H1 (cell line): Measurements from ENCODE around the gene CAMK1.

Experiments used
- HDAC6 ChIP-seq: IDR thresholded peaks from one replicate; pipeline ENCODE4 v1.7.1; 2012; ENCODE audit warnings: low read depth, mild to moderate bottlenecking, inconsistent platforms, low read length, moderate library complexity
- POLR2A ChIP-seq, 2 experiments: IDR thresholded peaks; 1 replicate in 1 of 2; 2 replicates in 1 of 2; pipeline ENCODE4 v1.6.1; 2011; ENCODE audit warnings: low read depth in 2 of 2, low read length in 2 of 2, mild to moderate bottlenecking in 2 of 2; ENCODE audit errors: control extremely low read depth in 1 of 2
- POLR2AphosphoS5 ChIP-seq: IDR thresholded peaks from 2 replicates; pipeline ENCODE4 v1.6.1; 2011; ENCODE audit warnings: low read depth, low read length
- SP2 ChIP-seq: IDR thresholded peaks from 2 replicates; pipeline ENCODE4 v1.6.1; 2012; ENCODE audit warnings: mild to moderate bottlenecking, low read length, inconsistent platforms
- SP4 ChIP-seq: IDR thresholded peaks from 2 replicates; pipeline ENCODE4 v1.6.1; 2012; ENCODE audit warnings: low read length, inconsistent platforms
- TAF1 ChIP-seq: IDR thresholded peaks from 2 replicates; pipeline ENCODE4 v1.6.1; 2011; ENCODE audit warnings: mild to moderate bottlenecking, low read depth, low read length
- TF ChIP-seq, protein P1 (sequence below), 3 experiments: IDR thresholded peaks; 1 replicate in 2 of 3; 2 replicates in 1 of 3; pipeline versions ENCODE4 v1.5.1 to v1.6.1; 2011; ENCODE audit warnings: low read length in 3 of 3, mild to moderate bottlenecking in 3 of 3, inconsistent platforms in 2 of 3, low read depth in 1 of 3, moderate library complexity in 1 of 3; ENCODE audit not compliant: insufficient read depth in 1 of 3; ENCODE audit errors: control extremely low read depth in 1 of 3
- TF ChIP-seq, protein P2 (sequence below): IDR thresholded peaks from 2 replicates; pipeline ENCODE4 v1.6.1; 2012; ENCODE audit warnings: inconsistent platforms

DNA sequence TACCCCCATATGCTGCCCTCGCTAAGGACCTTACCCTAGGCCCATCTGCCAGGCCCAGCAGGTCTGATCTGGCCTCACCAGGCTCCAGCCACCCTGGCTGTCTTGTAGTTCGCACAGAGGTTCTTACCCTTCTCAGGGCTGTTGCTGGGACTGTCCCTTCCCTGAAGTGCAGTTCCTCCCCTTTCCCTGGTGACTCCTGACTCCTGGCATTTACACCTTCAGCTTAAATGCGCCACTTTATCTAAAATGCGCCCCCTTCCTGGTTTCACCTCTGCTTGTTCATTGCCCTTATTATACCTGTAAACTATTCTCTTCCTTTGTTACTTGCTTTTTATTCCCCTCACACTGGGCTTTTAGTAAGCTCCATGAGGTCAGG is 39.5 kb upstream of the CAMK1 start:
- TF ChIP-seq, protein P1, sequence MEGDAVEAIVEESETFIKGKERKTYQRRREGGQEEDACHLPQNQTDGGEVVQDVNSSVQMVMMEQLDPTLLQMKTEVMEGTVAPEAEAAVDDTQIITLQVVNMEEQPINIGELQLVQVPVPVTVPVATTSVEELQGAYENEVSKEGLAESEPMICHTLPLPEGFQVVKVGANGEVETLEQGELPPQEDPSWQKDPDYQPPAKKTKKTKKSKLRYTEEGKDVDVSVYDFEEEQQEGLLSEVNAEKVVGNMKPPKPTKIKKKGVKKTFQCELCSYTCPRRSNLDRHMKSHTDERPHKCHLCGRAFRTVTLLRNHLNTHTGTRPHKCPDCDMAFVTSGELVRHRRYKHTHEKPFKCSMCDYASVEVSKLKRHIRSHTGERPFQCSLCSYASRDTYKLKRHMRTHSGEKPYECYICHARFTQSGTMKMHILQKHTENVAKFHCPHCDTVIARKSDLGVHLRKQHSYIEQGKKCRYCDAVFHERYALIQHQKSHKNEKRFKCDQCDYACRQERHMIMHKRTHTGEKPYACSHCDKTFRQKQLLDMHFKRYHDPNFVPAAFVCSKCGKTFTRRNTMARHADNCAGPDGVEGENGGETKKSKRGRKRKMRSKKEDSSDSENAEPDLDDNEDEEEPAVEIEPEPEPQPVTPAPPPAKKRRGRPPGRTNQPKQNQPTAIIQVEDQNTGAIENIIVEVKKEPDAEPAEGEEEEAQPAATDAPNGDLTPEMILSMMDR (IDR thresholded peaks at IDR 0.05; ENCODE audit: control extremely low read depth in 1 of 3, insufficient read depth in 1 of 3, low read depth in 1 of 3, low read length in 3 of 3), result no peak
- TF ChIP-seq, protein P2, sequence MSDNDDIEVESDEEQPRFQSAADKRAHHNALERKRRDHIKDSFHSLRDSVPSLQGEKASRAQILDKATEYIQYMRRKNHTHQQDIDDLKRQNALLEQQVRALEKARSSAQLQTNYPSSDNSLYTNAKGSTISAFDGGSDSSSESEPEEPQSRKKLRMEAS, result no peak
- TF ChIP-seq SP4 (no peak), TAF1 (no peak), POLR2AphosphoS5 (no peak), HDAC6 (no peak), POLR2A (IDR thresholded peaks at IDR 0.05; ENCODE audit: control extremely low read depth in 1 of 2, low read depth in 2 of 2, low read length in 2 of 2) (0 out of 3 replicates have a peak, but pooled peaks of 1 of the 2 experiments have one; percentile 7), SP2 (no peak)
